ENCODE results near the gene CACTIN.

The CACTIN gene

DNA sequence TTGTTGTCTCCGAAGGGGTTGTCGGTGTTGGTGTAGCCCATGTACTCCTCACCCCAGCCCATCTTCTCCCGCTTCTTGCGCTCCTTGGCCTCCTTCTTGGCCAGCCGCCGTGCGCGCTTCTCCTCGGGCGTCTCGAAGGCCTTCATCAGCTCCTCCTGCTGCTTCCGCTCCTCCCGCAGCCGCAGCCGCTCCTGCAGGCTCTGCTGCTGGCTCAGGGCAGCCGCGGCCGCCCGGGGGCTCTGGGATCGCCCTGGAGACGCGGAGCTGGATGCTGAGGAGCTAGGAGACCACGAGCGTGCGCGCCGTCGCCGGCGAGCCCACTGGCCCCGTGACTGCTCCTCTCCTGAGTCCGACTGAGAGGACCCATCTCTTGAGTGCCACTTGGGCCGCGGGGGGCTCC lies 2.9 kb downstream of the CACTIN start:
- no peak for DNase-seq

DNA sequence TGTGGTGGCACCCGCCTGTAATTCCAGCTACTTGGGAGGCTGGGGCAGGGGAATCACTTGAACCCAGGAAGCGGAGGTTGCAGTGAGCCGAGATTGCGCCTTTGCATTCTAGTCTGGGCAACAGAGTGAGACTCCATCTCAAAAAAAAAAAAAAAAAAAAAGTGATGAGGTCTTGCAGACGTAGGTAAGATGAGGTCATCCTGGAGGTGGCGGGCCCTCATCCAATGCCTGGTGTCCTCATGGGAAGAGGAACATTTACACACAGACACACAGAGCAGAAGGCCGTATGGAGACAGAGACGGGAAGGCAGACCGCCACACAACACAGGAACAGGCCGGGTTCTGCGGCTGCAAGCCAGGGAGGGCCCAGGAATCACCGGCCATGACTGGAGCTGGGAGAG lies 4.4 kb downstream of the CACTIN start:
- DNase-seq, result no peak

DNA sequence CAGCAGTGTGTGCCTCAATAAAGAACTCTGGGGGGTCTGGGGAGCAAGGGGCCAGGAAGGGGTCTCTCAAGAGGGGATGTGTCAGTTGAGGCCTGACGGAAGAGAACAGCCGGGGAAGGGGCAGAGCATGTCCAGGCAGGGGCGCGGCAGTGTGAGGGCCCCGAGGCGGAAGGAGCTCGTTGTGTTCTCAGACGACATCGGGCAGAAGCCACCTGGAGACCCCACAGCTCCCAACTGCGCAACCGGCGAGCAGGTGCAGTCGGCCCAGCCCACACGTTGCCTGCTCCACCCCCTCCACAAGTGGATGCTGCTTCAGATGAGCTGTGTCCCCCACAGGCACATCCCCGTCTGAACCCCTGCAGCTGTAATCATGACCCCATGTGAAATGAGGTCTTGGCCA lies 4.9 kb downstream of the CACTIN start:
- DNase-seq, result no peak

DNA sequence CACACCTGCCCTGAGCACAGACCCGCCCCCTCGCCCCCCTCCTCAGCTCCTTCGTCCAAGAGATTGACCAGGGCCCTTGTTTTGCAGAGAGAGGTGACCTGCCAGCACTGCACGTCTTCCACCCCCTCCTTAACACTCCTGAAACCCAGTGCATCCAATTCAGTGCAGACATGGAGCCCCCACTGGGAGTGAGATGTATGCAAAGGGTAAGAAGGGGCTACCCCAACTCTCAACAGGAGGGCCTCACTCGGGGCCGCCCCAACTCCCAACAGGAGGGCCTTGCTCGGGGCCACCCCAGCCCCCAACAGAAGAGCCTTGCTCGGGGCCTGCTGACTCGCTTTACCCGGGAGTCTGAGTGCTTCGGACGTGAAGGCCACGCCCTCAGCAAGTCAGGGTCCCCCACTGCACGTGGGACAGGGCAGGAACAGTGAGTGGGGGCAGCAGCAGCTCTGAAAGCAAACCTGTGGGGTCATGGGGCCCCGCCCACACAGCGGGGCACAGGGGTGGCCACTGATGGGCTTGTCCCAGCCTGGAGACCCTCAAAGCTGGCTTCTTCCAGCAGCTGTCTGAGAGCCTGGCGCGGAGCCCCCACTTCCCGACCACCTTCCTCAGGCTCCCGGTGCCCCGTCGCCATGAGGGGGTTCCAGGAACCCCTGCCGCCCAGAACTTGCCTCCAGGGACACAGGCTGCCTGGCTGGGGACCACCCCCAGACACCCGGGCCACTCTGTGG lies 5.6 kb downstream of the CACTIN start:
- no peak for DNase-seq

DNA sequence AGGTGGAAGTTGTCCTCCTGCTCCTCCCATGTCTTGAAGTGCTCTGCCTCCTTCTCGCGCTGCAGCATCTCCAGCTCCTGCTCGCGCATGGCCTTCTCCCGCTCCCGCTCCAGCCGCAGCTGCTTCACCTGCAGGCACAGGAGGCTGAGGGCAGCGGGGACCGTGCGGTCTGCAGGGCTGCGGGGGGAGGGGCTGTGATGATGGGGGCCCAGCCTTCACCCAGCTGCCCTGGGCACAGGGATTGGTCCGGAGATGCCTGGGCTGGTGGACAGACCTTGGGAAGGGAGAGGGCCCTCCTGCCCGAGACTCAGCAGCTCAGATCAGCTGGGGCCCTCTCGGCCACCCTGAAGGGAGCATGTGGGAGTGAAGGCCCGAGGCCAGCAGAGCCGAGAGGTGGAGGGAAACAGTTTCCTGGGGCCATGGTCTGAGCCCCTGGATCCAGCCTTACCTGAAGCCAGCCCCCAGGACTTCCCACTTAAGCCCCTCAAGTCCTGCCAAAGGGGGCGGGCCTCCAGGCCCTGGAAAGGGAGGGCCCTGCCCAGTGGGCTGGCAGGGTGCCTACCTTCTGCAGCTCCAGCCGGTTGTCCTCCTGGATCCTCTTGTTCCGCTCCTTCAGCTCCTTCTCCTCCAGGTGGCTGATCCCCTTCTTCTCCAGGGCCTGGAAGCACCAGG lies 6.3 kb downstream of the CACTIN start:
- no peak for DNase-seq

DNA sequence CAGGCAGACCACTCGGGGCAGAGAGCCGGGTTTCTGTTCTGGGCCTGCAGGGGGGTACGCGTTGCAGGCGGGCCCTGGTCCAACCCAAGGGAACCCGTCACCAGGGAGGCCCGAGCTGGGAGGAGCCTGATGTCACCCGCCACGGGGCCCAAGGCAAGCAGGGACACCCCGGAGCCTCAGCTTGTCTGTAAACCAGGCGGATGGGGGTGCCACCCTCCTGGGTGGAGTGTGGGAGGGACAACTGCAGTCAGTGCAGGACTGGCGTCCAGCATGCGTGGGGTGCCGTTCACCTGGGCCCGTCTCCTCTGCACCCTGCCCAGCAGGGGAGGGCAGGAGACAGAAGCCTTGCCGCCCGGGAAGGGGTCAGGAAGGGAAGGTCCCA lies 7.0 kb downstream of the CACTIN start:
- DNase-seq, result no peak

DNA sequence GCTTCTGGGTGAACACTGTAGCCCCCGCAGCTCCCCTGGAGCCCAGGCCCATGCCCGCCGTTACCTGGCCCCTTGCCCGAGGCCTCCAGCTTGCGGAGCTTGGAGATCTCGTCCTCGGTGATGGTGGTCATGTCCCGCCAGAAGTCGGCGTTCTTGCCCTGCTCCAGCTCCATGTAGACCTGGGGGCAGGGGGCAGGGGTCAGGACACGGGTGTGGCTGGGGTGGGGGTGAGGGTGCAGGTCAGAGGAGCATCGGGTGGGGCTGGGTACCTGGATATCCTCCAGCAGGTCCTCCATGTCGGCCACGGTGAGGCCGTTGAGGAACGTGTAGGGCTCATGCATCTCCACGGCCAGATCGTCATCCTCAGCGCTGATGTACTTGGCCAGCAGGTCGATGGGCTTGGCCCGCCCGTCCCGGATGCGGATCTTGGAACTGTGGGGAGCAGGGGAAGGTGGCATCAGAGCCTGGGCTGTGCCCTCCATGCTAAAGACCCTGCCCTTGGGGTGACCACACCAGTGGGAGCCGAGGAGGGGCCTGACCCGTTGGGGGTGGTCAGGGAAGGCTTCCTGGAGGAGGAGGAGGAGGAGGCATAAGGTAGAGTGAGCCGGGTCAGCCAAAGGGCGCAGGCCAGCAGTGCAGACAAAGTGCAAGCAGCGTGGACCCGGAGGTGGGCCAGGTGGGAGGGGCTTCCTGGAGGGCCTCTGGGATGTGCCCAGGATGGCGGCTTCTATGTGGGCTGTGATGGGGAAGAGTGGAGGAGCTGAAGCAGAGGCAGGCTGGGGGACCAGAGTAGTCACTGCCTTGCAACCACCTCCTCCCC lies 7.6 kb downstream of the CACTIN start:
- DNase-seq, result no peak

DNA sequence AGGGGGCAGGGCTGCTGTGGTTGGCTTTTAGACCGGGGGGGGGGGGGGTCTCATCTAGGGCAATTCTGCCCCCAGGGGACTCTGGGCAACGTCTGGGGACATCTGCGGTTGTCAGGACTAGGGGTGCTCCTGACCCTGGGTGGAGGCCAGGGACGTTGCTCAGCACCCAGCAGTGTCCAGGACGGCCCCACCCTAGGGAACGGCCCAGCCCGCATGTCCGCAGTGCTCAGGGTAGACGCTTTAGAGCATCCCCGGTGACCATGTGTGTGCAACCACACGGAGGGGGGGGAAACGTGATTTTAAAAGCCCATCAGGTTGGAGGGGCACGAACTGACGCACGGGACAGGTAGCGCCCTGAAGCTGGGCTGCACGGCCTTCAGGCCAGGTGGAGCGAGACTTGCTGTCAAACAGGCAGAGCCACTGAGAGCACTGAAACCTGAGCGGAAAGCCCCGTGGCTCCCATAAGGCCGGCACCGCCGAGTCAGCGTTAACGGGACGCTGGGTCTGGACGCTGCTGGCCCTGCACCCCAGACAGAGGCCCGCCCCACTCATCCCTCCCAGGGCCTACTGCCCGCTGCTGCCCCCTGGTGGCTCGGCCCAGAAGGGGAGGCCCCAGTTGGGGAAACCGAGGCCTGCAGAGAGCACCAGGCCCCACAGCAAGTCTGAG lies 8.3 kb downstream of the CACTIN start:
- peak; percentile 92 for DNase-seq

DNA sequence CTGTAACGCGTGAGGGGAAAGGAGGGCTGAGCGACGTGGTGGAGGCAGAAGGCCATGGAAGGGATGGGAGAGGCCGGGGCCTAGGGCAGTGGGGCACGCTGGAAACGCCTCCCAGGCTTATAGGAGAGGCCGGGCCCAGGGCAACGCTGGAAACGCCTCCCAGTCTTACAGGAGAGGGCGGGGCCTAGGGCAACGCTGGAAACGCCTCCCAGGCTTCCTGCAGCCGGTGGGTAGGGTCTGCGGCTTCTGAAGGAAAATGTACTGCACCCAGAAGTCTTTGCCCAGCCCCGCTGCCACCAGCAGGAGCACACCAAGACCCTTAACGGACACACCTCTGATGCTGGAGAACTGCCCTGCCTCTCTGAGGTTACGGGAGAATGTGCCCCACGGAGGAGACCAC lies 9.1 kb downstream of the CACTIN start:
- DNase-seq, result no peak

DNA sequence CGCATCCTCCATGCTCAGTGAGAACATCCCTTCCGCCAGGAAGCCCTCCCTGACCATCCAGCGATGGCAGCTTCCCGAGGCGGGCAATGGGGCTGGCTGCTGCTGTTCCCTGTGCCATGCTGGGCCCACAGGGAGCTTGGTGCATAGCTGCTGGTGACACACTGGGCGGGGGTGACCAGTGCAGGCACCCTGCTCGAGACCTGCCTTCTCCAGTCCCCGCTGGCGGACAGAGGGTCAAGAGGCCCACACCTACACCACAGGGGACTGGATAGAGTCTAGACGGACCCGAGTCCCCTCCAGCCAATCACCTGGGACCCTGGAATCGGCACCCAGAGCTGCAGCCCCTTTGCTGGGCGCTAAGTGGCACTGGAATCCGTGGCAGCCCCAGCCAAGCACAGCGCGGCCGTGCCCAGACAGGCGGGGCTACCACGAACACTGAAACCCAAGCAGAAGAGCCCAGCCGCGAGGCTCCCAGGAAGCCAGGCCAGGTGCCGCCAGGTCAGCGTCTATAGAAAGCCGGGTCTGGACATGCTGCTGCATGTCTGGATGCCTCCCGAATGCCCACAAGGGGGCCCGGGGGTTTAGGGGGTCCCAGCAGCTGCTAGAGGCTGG lies 11.0 kb downstream of the CACTIN start:
- no peak for DNase-seq

DNA sequence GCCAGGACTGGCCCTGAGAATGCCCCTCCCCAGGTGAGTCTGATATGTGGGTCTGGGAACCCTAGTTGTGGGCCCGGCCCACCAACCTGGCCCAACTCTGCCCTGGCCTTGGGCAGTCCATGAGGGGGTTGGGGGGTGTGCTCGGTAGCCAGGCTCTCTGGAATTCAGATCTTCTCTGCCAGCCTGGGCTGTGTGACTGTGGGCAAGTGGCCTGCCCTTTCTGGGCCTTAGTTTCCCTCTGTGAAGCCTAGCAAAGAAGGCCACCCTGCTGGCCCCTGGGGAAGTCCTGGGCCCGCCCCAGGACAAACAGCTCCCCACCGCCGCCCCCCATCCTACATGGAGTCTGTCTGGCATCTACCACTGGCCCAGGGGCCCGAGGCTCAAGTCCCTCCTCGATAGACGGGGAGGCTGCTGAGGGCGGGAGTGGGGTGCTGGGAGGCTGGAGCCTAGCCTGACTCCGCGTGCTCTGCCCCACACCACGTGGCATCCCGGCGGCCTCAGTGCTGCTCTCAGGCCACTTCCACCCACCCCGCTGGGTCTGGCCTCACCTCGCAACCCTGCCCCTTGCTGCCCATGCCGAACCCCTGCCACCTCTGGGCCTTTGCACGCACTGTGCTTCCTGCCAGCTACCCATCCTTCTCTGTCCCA lies 11.6 kb downstream of the CACTIN start:
- no peak for DNase-seq

DNA sequence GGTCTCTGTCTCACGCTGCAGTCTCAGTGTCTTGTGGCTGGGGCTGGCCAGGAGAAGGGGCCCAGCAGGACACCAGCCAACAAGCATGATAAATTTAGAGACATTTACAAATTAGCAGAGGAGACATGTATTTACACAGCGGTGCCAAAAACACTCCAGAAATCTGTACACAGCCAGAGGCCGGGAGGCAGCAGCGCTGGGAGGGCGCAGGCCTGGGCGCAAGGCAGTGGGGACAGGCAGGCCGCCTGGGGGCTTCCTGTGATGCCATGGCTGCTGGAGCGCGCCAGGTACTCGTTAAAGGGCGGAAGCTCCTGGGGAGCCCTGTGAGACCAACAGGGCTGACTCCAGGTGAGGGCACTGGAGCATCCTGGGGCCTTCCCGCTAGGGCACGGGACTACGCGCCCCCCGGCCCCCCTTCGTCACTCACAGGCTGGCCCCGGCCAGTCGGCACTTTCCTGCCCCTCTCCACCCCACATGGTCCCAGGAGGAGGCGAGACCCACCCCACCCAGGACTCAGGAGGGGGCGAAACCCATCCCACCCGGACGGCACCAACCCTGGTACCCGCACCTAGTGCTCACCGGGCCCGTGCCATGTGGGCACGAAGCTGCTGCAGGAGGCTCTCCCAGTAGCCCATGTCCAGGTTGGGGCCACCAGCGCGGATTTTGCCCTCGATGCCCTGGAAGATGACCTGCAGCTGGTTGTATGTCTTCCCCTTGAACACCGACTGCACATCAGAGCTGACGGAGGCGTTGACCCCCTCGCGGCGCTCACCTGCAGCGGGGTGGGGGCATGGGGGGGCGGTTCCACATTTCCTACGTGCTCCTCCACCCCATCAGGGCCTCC lies 12.6 kb downstream of the CACTIN start:
- no peak for DNase-seq

DNA sequence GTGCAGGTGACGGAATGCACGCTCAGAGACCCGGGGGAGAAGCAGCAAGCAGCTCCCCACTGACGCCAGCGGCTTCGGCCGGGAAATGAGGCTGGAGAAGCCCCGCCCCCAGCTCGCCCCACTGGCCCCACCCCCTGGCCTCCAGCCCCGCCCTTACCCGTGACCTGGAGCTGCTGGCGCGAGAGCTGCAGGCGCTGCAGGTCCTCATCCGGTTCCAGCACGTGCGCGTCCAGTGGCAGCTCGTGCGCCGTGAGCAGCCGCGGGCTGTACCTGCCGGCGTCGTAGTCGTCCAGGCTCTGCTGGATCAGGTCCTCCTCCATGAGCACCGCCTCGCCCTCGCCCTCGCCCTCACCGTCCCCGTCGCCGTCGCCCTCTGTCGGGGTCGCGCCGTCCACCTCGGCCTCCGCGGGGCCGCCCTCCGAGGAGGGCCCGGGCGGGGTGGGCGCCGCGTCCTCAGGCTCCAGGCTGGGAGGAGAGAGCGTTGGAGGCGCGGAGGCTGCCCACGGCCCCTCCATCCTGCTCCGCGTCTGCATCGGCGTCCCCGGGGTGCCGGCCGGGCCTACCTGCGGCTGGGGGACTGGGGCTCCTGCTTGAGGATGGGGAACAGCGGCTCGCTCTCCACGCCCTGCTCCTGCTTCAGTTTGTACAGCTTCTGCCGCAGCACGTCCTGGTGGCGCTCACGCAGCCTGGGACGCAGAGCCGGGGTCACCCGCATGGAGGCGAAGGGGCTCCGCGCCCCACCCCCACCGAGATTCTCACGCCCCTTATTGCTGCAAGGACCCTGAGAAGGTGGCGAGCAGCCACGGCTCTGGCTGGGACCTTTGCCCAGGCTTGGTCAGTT lies 13.5 kb downstream of the CACTIN start:
- DNase-seq, result no peak

DNA sequence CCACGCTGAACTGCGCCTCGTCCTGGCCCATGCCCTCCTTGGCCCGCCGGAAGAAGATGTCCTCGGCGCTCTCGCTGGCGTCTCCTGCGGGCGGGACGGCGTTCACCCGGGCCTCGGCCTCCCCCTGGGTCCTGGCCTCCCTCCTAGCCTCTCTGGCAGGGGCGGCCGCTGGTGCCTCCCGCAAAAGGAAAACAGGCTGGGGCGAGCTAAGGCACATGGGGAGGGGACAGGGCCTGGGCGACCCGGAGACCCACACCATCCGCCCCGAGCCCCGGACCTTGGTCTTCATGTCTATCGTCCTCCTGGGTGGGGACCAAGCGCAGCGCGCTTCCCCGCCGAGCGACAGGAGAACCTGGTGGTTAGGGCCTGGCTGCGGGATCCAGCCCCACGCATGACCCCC lies 14.3 kb downstream of the CACTIN start:
- no peak for DNase-seq

DNA sequence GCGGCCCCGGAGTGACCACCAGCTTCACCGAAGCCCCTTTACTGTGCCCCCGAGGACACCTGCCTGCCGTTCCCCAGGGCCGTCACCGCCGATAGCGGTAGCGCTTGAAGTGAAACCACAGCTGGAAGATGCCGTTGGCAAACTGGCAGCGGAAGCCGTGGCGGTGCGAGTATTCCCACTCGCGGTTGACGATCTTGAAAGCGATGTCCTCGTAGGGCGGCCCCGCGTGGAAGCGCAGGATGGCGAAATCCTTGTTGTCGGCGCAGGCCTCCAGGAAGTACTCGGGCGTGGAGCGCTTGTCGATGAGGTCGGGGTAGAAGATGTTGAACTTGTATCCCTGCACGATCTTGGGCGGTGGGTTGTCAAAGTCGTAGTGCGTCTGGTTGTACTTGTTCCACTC lies 14.7 kb downstream of the CACTIN start:
- DNase-seq, result no peak

DNA sequence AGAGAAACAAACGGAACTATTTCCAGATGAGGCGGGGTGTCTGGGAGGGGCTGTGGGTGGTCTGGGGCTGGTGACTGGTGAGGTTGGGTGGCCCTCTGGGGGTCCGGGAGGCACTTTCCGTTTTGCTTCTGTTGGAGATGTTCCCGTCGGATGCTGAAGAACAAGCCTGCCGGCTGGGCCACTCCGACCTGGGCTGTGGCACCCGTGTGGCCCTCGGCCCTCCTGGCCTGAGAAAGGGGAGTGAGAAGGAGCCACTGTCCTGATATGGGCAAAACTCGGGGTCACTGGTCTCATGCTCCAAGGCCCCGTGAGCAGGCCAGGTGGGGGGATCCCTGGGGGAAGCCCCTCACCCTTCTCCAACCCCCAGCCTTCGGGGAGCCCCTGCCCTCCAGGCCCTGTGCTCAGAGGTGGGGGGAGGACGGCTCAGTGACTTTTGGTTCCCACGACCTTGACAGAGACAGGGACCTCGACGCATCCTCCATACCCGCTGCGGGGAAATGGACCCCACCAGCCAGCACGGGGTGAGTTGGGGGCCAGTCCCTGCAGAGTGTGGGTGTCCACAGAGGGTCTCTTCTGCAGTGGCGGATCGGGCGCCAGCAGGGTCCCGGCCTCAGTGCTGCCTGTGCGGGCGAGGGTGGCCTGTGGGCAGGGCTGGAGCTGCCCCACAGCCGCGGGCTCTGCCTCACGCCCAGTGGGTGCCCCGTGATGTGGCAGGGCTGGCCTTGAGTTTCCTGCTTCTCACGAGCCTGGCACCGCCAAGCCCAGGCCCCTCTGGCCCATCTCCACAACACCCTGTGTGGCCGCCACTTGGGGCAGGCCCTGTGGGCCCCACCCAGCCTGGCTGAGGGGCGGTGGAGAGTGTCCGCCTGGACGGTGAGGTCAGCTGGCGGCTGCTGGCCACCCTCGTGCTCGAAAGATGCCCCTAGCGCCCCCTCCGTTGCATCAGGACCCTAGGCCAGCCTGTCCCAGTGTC lies 15.6 kb downstream of the CACTIN start:
- DNase-seq, result no peak

DNA sequence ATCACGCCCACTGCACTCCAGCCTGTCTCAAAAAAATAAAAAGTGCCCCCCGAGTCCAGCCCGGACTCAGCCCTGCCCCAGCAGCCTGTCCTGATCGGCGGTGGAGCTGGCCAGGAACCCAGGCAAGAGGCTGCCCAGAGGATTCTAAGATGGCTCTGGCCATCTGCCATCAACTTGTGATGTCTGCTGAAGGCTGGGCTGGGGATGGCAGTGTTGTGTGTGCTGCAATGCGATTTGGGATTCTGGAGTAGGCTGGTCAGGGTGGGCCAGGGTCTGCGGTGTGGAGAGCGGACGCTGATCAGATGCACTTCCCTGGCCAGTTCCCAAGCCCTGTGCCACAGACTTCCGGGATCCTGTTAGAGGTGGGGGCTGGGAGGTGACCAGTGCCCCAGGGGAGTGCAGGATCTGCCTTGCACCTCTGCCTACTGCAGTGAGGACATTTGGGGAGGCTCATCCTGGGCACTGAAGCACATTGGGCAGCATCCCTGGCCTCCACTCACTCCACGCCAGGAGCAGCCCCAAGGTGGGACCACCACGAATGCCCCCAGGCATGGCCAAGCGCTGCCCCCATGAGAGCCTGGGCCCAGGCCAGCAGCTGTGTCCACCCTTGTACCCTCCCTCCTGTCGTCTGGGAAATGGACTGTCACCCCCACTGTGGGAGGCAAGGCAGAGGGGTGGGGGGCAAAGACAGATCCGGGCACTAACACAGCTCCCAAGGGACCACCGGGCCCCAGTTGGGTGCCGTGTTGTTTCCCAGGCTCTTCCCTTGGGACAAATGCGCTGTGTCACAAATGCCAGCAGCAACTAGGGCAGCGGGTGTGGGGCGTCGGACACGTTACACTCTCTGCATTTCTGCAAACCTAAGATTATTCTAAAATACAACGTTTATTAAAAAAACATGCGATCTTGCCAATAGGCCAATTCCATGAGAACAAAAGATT lies 16.5 kb downstream of the CACTIN start:
- no peak for DNase-seq

DNA sequence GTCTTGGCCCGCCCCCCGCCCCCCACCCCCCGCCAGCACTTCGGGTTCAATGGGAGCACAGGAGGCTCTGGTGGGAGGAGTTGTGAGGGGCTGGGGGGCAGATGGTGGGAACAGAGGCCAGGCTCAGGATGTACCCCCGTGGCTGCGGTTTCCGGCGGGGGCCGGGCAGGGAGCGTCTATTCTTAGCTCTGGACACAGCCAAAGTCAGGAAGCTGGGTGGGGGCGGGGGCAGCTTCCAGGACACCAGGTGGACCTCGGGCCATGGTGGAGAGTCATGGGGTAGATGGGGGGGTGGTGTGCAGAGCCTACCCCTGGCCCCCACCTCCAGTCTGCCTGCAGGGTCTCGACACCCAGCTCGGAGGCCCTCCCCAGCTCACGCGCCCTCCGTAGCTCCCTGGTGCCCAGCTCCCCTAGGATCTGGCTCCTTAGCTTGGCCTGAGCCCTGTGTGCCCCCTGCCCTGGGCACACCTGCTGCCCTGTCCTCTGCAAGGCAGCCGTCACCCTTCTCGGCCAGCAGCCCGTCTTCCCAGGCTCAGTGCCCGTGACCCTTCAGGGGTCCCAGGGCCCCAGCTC lies 17.8 kb downstream of the CACTIN start:
- DNase-seq, result no peak
